Stimulated activated CD4-positive, alpha-beta T cell treated with anti-CD3 and anti-CD28 coated beads, Interleukin-1b, Interleukin-23, amount 100 ng/mL, for 1 hour (primary cell): ENCODE results near the gene ALPP.
"Not testable (repeated sequence)": the region's sequence is repeated elsewhere in the genome, so short reads cannot be mapped to it uniquely, and the experiment has no call there.

Experiments
- DNase-seq, 2 donors: peaks; one replicate each; pipeline ENCODE4 v3.0.0-alpha.2; 2020; ENCODE audit warnings: low read depth in 2 of 2

The ALPP gene

DNA sequence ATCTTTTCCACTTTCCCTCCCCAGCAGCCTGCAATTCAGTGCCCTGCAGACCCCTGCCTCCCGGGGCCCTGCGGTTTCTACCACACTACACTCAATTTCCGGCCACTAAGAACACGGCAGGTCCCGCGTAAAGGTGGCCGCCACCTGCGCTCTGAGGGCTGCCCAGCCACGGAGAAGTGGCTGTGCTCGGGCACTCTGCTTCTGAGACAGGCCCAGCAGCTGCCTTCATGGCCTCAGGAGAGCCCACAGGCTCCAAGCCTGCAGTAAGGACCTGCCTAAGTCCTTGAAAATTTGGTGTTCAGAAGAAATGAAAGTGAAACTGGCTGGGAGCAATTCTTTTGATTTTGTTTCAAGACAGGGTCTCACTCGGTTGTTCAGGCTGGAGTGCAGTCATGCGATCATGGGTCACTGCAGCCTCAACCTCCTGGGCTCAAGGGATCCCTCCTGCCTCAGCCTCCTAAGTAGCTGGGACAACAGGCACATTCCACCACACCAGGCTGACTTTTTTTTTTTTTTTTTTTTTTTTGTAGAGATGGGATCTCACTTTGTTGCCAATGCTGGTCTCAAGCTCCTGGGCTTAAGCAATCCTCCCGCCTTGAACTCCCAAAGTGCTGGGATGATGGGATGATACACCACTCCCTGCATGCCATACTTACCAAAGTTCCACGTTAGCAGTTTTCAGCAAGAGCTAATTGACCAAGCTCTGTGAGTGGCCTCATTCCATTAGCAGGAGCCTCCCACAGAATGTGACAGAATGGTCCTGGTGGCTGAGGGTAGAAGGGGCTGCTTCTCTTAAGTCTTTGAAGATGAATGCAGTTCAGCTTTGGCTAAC lies 14.6 kb upstream of the ALPP start:
- DNase-seq: no peak

DNA sequence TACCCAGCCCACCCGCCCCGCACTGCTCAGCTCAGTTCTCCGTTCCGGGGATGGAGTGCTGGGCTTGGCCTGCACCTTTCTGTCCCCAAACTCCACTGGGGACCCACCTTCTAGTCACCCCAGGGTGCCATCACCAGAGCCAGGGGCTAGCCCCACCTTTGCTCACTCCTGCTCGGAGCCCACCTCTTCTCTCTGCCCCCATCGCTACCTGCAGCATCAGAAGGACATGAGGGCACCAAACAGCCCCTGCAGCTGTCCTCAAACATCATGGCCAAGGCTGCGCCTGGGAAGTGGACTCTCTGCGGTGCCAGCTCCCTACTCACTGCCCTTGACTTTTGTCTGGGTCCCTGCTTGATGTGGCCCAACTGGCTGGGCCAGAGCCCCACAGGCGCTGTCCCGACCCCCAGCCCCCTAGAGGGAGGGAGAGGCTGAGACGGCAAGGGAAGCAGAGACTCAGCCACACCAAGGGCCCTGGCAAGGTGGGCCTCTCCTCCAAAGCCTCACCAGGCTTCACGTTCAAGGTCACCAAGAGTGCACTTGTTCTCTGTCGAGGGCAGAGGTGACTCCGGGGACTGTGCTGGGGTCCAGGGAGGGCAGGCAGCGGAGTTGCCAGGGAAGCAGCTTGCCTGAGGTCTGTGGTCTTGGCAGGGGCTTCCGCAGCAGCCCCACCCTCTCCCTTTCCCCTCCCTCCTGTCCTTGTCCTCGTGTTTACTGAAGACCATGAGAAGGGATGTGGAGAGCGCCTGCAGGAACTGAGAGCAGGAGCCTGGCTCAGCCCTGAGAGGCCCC lies 13.6 kb upstream of the ALPP start:
- DNase-seq: not testable (repeated sequence)

DNA sequence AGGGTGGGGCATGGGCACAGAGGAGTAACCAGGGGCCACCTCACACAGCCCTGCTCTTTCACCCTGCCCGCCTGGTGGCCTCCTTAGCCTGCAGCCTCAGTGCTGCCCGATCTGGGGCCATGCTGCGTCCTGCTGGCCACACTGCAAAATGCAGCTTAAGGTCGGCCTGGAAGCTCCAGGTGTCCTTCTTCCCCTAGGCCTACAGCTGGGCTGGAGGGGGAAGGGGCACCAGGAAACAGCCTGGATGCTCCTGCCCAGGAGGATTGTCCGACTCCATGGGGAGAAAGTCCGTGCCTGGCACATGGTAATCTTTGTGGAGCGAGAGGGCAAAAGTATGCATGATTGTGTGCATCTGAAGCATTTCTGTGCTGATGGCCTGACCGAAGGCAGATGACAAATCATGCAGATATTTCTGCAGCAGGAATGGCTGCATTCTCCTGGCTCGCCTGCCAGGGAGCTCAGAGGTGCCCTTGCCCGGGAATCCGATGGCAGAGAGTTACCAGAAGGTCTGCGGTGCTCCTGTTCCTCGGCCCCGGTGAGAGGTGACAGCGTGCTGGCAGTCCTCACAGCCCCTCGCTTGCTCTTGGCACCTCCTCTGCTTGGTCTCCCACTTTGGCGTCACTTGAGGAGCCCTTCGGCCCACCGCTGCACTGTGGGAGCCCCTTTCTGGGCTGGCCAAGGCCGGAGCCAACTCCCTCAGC lies 12.8 kb upstream of the ALPP start:
- DNase-seq: no peak

DNA sequence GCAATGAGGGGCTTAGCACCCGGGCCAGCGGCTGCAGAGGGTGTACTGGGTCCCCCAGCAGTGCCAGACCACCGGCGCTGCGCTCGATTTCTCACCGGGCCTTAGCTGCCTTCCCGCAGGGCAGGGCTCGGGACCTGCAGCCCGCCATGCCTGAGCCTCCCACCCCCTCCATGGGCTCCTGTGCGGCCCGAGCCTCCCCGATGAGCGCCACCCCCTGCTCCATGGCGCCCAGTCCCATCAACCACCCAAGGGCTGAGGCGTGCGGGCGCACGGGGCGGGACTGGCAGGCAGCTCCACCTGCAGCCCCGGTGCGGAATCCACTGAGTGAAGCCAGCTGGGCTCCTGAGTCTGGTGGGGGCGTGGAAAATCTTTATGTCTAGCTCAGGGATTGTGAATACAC lies 12.1 kb upstream of the ALPP start:
- not testable (repeated sequence) for DNase-seq

DNA sequence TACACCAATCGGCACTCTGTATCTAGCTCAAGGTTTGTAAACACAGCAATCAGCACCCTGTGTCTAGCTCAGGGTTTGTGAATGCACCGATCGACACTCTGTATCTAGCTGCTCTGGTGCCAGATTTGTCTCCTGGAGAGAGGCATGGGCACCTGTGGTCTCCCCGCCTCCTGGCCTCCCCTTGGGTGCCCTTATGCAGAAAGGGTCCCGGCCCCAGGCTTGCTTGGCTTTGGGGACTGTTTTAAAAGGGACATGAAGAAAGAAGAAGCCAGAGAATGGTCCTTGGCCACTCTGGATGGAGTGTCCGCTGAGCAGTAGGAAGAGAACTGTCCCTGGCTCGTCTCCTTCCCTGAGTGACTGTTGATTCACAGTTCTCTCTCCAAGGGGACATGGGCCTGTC lies 11.5 kb upstream of the ALPP start:
- no peak for DNase-seq

- DNase-seq: no peak
Measured at GRCh38 chr2:232367591-232368233, 10.8 kb upstream of the ALPP start.

GRCh38 chr2:232368311-232368731 lies 10.2 kb upstream of the ALPP start:
- no peak for DNase-seq

GRCh38 chr2:232369126-232369951 lies 9.2 kb upstream of the ALPP start:
- no peak for DNase-seq

DNA sequence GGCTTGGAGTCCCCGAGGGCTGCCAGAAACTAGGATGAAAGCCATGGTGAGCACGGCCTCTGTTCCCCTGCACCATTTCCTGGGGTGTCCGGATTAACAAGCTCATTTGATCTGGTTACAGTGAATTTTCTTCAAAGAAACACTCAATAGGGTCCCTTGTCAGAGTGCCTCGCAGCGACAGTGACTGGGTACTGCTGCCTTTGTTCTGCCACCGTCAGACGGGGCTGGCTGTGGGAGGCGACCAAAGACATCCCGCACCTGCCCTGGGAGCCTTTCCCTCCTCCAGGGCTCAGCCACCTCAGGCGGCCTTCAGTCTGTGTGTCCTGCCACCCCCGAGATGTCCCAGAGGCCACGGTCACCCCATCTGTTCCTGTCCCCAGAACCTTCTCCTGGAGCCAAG lies 8.5 kb upstream of the ALPP start:
- DNase-seq: not testable (repeated sequence)

DNA sequence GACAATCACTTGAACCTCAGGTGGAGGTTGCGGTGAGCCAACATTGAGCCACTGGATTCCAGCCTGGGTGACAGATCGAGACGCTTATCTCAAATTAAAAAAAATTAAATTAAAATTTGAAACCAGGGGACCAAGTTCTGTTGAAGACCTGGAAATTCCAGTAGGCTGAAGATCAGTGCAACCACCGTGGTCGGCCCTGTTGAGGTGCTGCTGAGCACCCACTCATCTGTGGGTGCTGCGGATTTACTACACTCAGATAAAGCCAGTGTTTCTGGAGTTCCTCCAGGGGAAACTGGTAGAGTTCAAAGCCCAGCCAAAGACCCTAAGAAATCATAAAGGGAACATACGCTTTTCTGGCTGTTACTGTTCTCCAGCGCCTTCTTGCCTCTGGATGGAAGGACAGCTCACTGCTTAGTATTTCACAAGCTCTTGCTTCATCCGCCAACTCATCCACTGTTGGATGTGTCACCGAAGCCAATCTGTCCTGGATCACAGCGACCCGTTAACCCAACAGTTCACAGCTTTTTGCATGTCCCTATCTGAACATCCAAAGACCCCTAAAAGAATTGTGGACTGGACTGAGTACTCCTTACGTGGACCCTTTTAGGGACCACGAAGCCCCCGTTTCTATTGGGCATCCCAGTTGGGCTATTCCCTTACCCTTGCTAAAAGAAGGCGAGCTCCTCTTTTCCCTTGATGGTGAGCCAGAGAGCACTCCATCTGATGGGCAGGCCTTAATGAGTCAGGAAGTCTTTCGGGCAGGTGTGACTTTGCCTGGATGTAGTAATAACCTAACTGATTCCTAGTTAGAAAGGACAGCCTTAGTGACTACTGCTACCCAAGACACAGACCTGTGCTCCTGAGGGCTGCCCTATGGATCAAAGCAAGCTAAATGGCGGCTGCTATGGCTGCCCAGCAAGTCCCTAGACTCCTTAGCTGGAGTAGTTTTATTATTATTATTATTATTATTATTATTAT lies 6.0 kb upstream of the ALPP start:
- no peak for DNase-seq

GRCh38 chr2:232374356-232374755 lies 4.2 kb upstream of the ALPP start:
- DNase-seq: no peak

GRCh38 chr2:232375164-232375563 lies 3.4 kb upstream of the ALPP start:
- no peak for DNase-seq

GRCh38 chr2:232376260-232376659 lies 2.3 kb upstream of the ALPP start:
- no peak for DNase-seq

DNA sequence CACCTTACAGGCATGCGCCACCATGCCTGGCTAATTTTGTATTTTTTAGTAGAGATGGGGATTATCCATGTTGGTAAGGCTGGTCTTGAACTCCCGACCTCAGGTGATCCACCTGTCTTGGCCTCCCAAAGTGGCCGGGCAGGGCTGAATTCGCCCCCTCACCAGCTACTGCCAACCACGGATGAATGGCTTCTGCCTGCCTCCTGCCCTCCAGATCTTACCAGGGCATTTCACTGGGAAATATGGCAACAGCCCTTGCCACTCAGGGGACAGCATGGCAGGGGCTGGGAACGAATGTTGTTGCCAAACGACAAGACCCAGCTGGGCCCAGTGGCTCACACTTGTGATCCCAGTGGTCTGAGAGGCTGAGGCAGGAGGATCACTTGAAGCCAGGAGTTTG lies 1.8 kb upstream of the ALPP start:
- no peak for DNase-seq

GRCh38 chr2:232377319-232377718 lies 1.2 kb upstream of the ALPP start:
- no peak for DNase-seq

DNA sequence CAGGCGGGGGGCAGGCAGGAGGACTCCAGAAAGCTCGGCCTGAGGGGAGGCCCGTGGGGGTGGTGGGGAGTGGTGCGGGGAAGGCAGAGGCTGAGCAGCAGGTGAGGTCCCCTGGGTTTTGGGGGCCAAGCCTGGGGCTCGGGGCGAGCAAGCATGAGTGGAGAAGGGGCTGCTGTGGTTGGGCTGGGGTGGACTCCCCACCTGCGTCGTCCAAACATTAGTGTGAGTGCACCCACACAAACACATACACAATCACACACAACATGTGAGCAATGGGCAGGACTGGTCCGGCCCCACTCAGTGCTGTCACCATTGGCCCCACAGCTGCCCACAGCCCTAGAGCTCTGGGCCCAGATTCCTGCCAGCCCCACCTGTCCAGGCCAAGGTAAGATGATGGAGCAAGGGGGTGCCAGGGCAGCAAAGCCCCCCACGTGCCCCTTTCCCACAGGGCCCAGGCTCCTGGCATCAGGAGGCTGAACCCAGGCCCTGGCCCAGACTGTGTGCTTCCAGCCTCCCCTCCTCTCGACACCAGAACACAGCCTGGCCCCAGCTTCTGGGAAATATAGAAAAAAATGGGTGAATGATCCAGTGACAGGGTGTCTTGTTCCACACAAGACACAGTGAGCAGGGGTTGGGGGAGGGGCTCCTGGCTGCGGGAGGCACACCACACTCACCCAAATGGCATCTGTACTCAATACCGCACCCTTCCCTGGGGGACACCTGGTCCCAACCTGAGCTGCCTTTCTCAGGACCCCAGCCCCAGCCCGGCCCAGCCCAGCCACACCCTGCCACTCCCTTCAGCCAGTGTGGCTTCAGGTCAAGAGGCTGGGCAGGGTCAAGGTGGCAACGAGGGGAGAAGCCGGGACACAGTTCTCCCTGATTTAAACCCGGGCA lies 463 bp upstream of the ALPP start:
- DNase-seq: no peak

GRCh38 chr2:232379610-232380590 lies 1.3 kb downstream of the ALPP start:
- DNase-seq: not testable (repeated sequence)
